GM21619 (cell line): Measurements from ENCODE around the gene C3orf20.
"Not testable (repeated sequence)": the region's sequence is repeated elsewhere in the genome, so short reads cannot be mapped to it uniquely, and the experiment has no call there.

Experiments
- ATAC-seq: cut with Tn5 transposase; IDR thresholded peaks from one replicate; pipeline ENCODE4 v1.9.1; 2021; ENCODE audit not compliant: unreplicated experiment

The C3orf20 gene

GRCh38 chr3:14752979-14753378 is 78.0 kb downstream of the C3orf20 start:
- ATAC-seq = not testable (repeated sequence)

GRCh38 chr3:14757153-14757700 is 82.3 kb downstream of the C3orf20 start:
- ATAC-seq = no peak

- ATAC-seq = no peak
These were observed 83.4 kb downstream of the C3orf20 start for GRCh38 chr3:14758297-14758696.

- no peak for ATAC-seq
These were observed 84.0 kb downstream of the C3orf20 start for GRCh38 chr3:14758959-14759358.

- no peak for ATAC-seq
These were observed 85.2 kb downstream of the C3orf20 start for GRCh38 chr3:14760185-14760584.

GRCh38 chr3:14761121-14761672 is 86.3 kb downstream of the C3orf20 start:
- no peak for ATAC-seq

GRCh38 chr3:14761866-14762265 is 86.9 kb downstream of the C3orf20 start:
- ATAC-seq = no peak

- no peak for ATAC-seq
These were observed 87.8 kb downstream of the C3orf20 start for GRCh38 chr3:14762701-14763100.

- ATAC-seq = no peak
These were observed 89.6 kb downstream of the C3orf20 start for GRCh38 chr3:14764331-14765059.

- ATAC-seq = no peak
These were observed 90.1 kb downstream of the C3orf20 start for GRCh38 chr3:14765060-14765400.

- ATAC-seq = no peak
These were observed 90.9 kb downstream of the C3orf20 start for GRCh38 chr3:14765576-14766427.

GRCh38 chr3:14766428-14767244 is 91.7 kb downstream of the C3orf20 start:
- ATAC-seq = no peak

- no peak for ATAC-seq
These were observed 92.5 kb downstream of the C3orf20 start for GRCh38 chr3:14767245-14768051.

GRCh38 chr3:14768182-14768790 is 93.3 kb downstream of the C3orf20 start:
- no peak for ATAC-seq

- ATAC-seq = no peak
These were observed 93.9 kb downstream of the C3orf20 start for GRCh38 chr3:14768881-14769280.

- no peak for ATAC-seq
These were observed 94.8 kb downstream of the C3orf20 start for GRCh38 chr3:14769544-14770325.

GRCh38 chr3:14770591-14770990 is 95.7 kb downstream of the C3orf20 start:
- no peak for ATAC-seq

GRCh38 chr3:14771593-14772497 is 96.9 kb downstream of the C3orf20 start:
- ATAC-seq = no peak
